ENCODE measurements around the gene TULP3. TPM values are rescaled to one million over a fixed set of nuclear protein-coding genes. Genes with fewer than 3 reads are reported as not detected.
"Not testable (repeated sequence)": the region's sequence is repeated elsewhere in the genome, so short reads cannot be mapped to it uniquely, and the experiment has no call there.

Gene TULP3
- total and polyA plus RNA-seq, 2 of the 8 experiments (the other 6 are each of a cell fraction or from before 2014, with no cell fraction given) = 18.4 to 21.2 TPM

DNA sequence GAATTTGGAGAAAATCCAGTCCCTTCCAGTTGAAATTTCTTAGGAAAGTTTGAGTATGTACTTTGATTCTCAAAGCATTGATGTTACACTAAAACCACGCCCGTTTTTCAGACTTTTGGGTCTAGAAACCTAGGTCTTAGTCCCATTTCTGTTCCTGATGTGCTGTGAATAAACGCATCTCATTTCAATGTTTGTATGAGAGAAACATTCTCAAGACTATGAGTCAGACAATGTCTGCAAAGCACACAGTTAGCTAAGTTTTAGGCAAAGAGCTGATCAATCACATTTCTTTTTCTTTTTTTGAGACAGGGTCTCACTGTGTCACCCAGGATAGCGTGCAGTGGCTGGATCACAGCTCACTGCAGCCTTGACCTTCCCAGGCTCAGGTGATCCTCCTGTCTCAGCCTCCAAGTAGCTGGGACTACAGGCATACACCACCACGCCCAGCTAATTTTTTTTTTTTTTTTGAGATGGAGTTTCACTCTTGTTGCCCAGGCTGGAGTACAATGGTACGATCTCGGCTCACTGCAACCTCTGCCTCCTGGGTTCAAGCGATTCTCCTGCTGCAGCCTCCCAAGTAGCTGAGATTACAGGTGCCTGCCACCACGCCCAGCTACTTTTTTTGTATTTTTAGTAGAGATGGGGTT lies 21.6 kb upstream of the TULP3 start:
- not testable (repeated sequence) for H3K4ac ChIP-seq (replicated peaks; ENCODE audit: insufficient read length, low read depth, low read length); H2AK5ac ChIP-seq (ENCODE audit: low read depth, low read length); H3K23me2 ChIP-seq (ENCODE audit: low read depth, low read length); H3K9me3 ChIP-seq (ENCODE audit: insufficient read depth in 2 of 2, low read depth in 1 of 2, low read length in 1 of 2); H3K23ac ChIP-seq (ENCODE audit: insufficient read length); H2BK12ac ChIP-seq (ENCODE audit: low read depth, low read length); H3K4me1 ChIP-seq (replicated peaks in 1 of 4; ENCODE audit: control insufficient read depth in 3 of 4, insufficient read depth in 4 of 4, low read length in 3 of 4); H2AFZ ChIP-seq (ENCODE audit: low read length); H3K18ac ChIP-seq (ENCODE audit: extremely low read depth, low read length); H3K9ac ChIP-seq (replicated peaks in 1 of 4; ENCODE audit: extremely low read depth in 1 of 4, low read depth in 3 of 4, low read length in 3 of 4); H3K4me2 ChIP-seq (ENCODE audit: insufficient read depth in 1 of 2, low read depth in 2 of 2, low read length in 2 of 2); H3K27ac ChIP-seq (ENCODE audit: low read depth, low read length); H3K27me3 ChIP-seq (replicated peaks in 1 of 4; ENCODE audit: control insufficient read depth in 3 of 4, extremely low read depth in 1 of 4, insufficient read depth in 3 of 4, low read length in 3 of 4); H2BK15ac ChIP-seq (ENCODE audit: low read length); H2BK120ac ChIP-seq (replicated peaks; ENCODE audit: low read depth, low read length); H4K91ac ChIP-seq (replicated peaks; ENCODE audit: insufficient read length, low read length); H2BK20ac ChIP-seq (ENCODE audit: low read length); DNase-seq (ENCODE audit: low read depth in 1 of 2, low spot score in 2 of 2); FAIRE-seq; H3K79me2 ChIP-seq (ENCODE audit: control insufficient read depth in 1 of 2, insufficient read depth in 2 of 2, low read length in 2 of 2); H3K56ac ChIP-seq (replicated peaks; ENCODE audit: insufficient read length, low read depth, low read length); H3K4me3 ChIP-seq (ENCODE audit: extremely low read depth in 1 of 4, insufficient read depth in 2 of 4, low read depth in 3 of 4, low read length in 4 of 4); H3K14ac ChIP-seq (ENCODE audit: insufficient read length); H4K20me1 ChIP-seq (replicated peaks in 1 of 2; ENCODE audit: control insufficient read depth in 1 of 2, insufficient read depth in 2 of 2, low read length in 2 of 2); H2BK5ac ChIP-seq (ENCODE audit: low read depth, low read length); H4K8ac ChIP-seq (ENCODE audit: extremely low read depth, insufficient read depth, low read length); H4K5ac ChIP-seq (ENCODE audit: insufficient read length, low read depth, low read length); H3K79me1 ChIP-seq (ENCODE audit: low read depth, low read length)
- ChIA-PET CTCF (ENCODE audit: partially characterized antibody) (interaction anchor here (0.6 to 2.2 kb wide), 7 partner anchors 11 to 101 kb away, joined by 3 to 7 read pairs (median 3); no protein-coding TSS in a partner anchor), POLR2A (ENCODE audit: partially characterized antibody) (interaction anchor here (0.6 to 4.0 kb wide), 2 partner anchors 11 to 21 kb away, joined by 3 to 15 read pairs; partner anchors contain the start of gene TEX52)
- 92% methylated on average over 9 of the region's 9 CpGs; no CpG with 5 or more reads in 1 of the 2 experiments for WGBS, 2 experiments (ENCODE audit: extremely low coverage in 1 of 2, insufficient coverage in 1 of 2, insufficient read length in 1 of 2, insufficient replicate concordance in 2 of 2, low coverage in 1 of 2, low lambda C conversion rate in 2 of 2, missing lambda C conversion rate in 1 of 2)
- H3K36me3 ChIP-seq (ENCODE audit: control insufficient read depth in 2 of 4, insufficient read depth in 4 of 4, low read length in 3 of 4) = peaks cover 31 to 72% (median 69%) of the 10 kb centered on the region in 4 experiments
